ENCODE results near the gene SFTPA2.
"Not testable (repeated sequence)": the region's sequence is repeated elsewhere in the genome, so short reads cannot be mapped to it uniquely, and the experiment has no call there.

The SFTPA2 gene

GRCh38 chr10:79560160-79560709 is at the start of gene SFTPA2:
Gene SFTPA2, minus strand, starts transcription at chr10:79560407. Its CDS starts 924 bp downstream, at chr10:79559483.
- no peak for DNase-seq

- peak; percentile 31 to 38 for DNase-seq
These were observed 48.5 kb upstream of the SFTPA2 start for GRCh38 chr10:79608505-79609375.

DNA sequence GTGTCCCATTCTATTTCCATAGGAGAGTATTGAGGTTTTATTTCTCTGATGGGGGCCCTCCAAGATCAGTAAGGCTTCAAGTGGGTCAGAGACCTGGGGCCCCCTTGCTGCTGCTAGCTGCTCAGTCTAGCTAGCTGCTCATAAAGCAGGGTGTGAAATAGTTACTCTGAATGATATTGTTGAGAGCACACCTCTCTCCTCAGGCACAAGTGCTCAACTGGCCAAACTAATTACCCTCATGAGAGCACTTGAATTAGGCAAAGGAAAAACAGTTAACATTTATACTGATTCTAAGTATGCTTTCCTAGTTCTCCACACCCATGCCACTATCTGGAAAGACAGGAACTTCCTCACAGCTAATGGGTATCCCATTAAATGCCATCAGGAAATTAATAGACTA is 45.1 kb upstream of the SFTPA2 start:
- no peak for DNase-seq

GRCh38 chr10:79604294-79604693 is 44.1 kb upstream of the SFTPA2 start:
- DNase-seq = no peak

DNA sequence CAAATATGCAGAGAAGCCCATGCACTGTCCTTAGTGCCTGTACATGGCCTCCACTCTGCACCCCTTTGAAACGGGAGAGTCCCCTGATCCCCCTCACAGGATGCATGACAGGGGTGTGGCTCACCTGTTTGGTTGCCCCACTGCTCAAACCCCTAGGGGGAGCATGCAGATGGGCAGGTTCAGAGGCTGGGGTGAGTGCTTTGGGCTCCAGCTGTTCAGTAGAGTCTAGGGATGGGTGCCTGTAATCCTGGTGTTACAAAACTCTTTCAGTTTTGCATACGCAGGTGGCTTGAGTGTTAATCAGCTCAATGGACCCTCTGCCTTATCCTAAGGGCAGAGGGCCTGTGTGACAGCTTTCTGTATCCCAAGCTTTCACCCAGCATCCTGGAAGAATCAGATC is 42.7 kb upstream of the SFTPA2 start:
- DNase-seq = no peak

DNA sequence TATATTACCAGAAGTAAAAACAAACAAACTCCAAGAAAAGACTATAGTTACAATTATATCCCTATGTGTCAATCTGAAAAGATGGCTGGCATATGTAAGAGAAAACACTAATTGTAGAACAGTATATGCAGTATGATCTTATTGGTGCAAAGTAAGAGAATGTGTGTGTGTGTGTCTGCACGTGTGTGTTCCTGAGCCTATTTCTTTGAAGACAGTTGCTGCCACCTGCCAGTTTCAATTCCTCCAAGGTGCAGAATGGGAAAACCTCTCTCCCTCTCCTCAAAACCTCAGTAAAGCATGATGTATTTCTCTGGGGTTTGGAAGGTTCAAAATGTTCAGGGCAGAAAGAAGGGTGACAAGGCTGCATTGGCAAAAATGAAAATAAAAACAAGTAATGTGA is 41.7 kb upstream of the SFTPA2 start:
- DNase-seq = no peak

GRCh38 chr10:79599644-79600043 is 39.4 kb upstream of the SFTPA2 start:
- not testable (repeated sequence) for DNase-seq

GRCh38 chr10:79595510-79595909 is 35.3 kb upstream of the SFTPA2 start:
- DNase-seq = no peak

GRCh38 chr10:79594565-79594964 is 34.4 kb upstream of the SFTPA2 start:
- DNase-seq = not testable (repeated sequence)

DNA sequence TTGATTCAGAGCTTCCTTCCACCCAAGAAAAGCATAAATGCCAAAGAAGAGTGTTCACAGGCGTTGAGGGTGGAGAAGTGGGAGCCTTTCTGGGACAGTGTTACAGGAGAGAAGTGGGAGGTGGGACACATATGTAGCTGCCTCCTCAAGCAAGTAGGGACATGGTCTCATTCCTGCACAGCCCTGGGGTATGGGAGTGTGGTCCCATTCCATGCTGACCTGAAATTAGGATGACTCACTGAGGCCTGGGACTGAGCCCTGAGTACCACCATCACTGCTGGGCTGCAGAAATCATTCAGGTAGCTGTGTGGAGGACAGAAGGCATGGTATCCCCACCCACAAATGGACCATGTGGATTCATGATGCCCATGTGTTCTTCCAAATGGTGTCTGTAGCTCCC is 33.2 kb upstream of the SFTPA2 start:
- DNase-seq = no peak

- DNase-seq = no peak
These were observed 28.6 kb upstream of the SFTPA2 start for GRCh38 chr10:79588800-79589199.

DNA sequence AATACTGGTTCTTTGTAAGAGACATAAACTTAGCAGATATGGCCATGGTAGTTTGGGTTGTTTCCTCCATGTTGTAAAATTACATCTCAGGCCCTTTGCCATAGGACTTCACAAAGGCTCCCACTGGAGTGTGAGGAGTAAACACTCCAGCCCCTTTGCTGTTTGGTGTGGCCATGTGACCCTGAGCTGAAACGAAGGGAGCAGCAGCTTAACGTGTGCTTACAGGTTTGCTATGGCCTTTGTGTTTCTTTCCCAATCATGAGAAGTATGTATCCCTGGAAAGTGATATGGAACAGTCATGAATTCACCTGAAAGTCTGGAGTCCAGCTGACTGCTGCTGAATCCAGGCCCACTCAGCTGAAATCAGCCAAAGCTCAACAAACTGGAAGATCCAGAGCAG is 26.7 kb upstream of the SFTPA2 start:
- no peak for DNase-seq

GRCh38 chr10:79585870-79586527 is 25.8 kb upstream of the SFTPA2 start:
- no peak for DNase-seq

DNA sequence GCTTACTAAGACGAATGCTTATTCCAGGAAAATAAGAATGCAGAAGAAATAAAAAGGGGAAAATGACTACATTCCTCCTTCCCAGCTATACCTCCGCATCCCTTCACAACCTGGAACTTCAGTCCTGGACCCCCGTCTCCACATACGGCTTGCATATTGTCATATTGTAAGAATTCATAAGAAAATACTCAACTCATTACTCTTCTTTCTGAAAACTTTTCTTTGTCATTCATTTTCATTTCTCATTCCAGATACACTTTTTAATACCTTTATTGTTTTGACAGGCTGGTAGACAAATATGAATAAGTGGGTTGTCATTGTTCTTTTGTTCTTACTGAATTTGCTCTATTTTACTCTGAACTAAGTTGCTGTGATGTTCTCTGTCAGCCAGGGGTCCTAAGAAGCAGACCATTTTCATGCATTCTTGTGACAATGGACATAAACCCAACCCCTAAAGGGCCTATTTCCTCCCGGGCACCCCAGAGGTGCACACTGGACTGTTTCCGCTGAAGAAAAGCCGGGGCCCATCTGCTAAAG is 23.3 kb upstream of the SFTPA2 start:
- DNase-seq = no peak

GRCh38 chr10:79582954-79583353 is 22.7 kb upstream of the SFTPA2 start:
- DNase-seq = not testable (repeated sequence)

GRCh38 chr10:79582096-79582495 is 21.9 kb upstream of the SFTPA2 start:
- no peak for DNase-seq

DNA sequence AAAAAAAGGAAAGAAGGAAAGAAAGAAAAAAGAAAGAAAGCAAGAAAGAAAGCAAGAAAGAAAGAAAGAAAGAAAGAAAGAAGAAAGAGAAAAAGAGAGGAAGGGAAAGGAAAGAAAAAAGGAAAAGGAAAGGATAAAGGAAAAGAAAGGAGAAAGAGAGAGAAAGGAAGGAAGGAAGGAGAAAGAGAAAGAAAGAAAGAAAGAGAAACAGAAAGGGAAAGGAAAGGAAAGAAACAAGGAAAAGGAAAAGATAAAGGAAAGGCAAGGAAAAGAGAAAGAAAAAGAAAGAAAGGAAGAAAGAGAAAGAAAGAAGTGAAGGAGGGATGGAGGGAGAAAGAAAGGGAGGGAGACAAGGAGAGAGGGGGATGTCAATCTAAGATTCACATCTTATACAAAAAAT is 20.8 kb upstream of the SFTPA2 start:
- no peak for DNase-seq

GRCh38 chr10:79579361-79579760 is 19.2 kb upstream of the SFTPA2 start:
- DNase-seq = no peak

DNA sequence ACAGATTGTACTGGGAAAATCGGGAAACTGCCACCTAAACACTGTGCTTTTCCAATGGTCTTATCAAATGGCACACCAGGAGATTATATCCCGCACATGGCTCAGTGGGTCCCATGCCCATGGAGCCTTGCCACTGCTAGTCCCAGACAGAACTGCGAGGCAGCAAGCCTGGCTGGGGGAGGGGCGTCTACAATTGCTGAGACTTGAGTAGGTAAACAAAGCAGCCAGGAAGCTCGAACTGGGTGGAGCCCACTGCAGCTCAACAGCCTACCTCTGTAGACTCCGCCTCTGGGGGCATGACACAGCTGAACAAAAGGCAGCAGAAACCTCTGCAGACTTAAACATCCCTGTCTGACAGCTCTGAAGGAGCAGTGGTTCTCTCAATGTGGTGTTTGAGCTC is 10.4 kb upstream of the SFTPA2 start:
- DNase-seq = not testable (repeated sequence)

- no peak for DNase-seq
These were observed 3.2 kb upstream of the SFTPA2 start for GRCh38 chr10:79563426-79563825.

GRCh38 chr10:79562135-79562756 is 2.0 kb upstream of the SFTPA2 start:
- peak; percentile 55 to 56 for DNase-seq

DNA sequence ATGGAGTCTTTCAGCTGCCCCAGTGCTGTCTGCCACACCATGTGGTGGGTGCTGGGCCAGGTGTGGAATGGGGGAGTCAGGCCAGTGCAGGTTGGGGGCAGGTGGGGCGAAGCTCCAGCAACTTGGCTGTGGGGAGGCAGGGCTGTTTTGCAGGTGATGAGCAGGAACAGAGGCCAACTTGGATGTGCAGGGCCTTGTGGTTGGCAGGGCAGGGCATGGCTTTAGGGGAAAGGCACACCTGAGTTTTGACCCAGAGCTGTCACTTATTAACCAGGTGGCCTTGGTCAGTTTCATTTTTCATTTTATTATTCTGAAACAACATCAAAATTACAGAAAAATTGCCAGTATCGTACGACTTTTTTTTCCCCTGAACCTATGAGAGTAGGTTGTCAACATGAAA is 1.1 kb upstream of the SFTPA2 start:
- no peak for DNase-seq

DNA sequence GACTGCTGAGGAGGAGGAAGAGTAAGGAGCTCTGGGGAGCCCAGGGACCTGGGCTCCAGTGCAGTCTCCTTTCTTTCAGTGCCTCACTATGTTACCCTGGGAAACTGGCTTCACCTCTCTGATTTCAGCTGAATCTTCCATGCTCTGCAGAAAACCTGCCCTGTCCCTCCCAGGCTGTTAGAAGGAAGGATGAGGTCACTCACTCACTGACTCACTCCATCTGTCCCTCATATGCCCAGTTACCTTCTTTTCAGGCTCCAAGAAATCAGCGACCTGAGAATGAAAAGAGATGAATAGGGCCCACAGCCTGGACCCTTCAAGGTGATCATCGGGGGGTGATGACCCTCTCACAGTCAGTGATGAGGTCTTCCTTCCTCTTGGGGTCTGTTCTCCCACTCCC is 481 bp downstream of the SFTPA2 start:
- DNase-seq = no peak
